Nephron progenitor cell (in vitro differentiated cells): ENCODE data around the gene HACL1.

Experiments
- DNase-seq: peaks from one replicate; pipeline ENCODE4 v3.0.0; 2021
- H3K27ac Mint-ChIP-seq: 2 replicates; pipeline ENCODE4 v1.8.0; 2021; ENCODE audit warnings: mild to moderate bottlenecking, moderate library complexity, mixed read lengths
- H3K27me3 Mint-ChIP-seq: 2 replicates; pipeline ENCODE4 v1.8.0; 2021; ENCODE audit warnings: mild to moderate bottlenecking, low read depth, mixed read lengths; ENCODE audit not compliant: poor library complexity
- H3K36me3 Mint-ChIP-seq: 2 replicates; pipeline ENCODE4 v1.8.0; 2021; ENCODE audit warnings: low read depth, mixed read lengths
- H3K4me1 Mint-ChIP-seq: 2 replicates; pipeline ENCODE4 v1.8.0; 2021; ENCODE audit warnings: mixed read lengths
- H3K4me3 Mint-ChIP-seq: 2 replicates; pipeline ENCODE4 v1.8.0; 2021; ENCODE audit warnings: mild to moderate bottlenecking, moderate library complexity, mixed read lengths
- H3K9me3 Mint-ChIP-seq: 2 replicates; pipeline ENCODE4 v1.8.0; 2021; ENCODE audit warnings: mild to moderate bottlenecking, moderate library complexity, mixed read lengths
- CTCF ChIP-seq: fragments of 200-600 bp; sonication (generic); IDR thresholded peaks from 2 replicates; pipeline ENCODE4 v1.5.0; 2021; ENCODE audit warnings: antibody characterized with exemption

Gene HACL1

GRCh38 chr3:15601399-15602145, at the start of gene HACL1, which contains the start of gene BTD:
Gene HACL1, minus strand, starts transcription at chr3:15601569. Its CDS starts 106 bp downstream, at chr3:15601463.
Gene BTD, plus strand, starts transcription at chr3:15601745. Its CDS starts 33,695 bp downstream, at chr3:15635440.
- Mint-ChIP-seq H3K4me1 (peaks cover 28% of the 10 kb centered on the region), H3K27ac (peak within 1 kb of the TSS; percentile 98), H3K27me3 (peaks cover 6% of the 10 kb centered on the region), H3K36me3 (peaks cover 65% of the 10 kb centered on the region), H3K4me3 (peak within 1 kb of the TSS; percentile 100), H3K9me3 (peaks cover 35% of the 10 kb centered on the region)
- peak; percentile 99 for DNase-seq
- TF ChIP-seq CTCF = no peak

- no peak overlapping the region for H3K4me3 Mint-ChIP-seq
- no peaks in the 10 kb centered on the region for H3K27me3 Mint-ChIP-seq
- peaks cover 1% of the 10 kb centered on the region for H3K9me3 Mint-ChIP-seq
- TF ChIP-seq CTCF = no peak
- H3K4me1 Mint-ChIP-seq = peaks cover 5% of the 10 kb centered on the region
- no peak overlapping the region for H3K27ac Mint-ChIP-seq
- H3K36me3 Mint-ChIP-seq = peaks cover 10% of the 10 kb centered on the region
- no peak for DNase-seq
These were observed 48.5 kb upstream of the HACL1 start for GRCh38 chr3:15649858-15650257.

GRCh38 chr3:15649341-15649740, 48.0 kb upstream of the HACL1 start:
- Mint-ChIP-seq H3K9me3 (peaks cover under 1% of the 10 kb centered on the region), H3K4me3 (no peak overlapping the region), H3K27me3 (no peaks in the 10 kb centered on the region), H3K36me3 (peaks cover 15% of the 10 kb centered on the region), H3K4me1 (peaks cover 5% of the 10 kb centered on the region), H3K27ac (no peak overlapping the region)
- no peak for DNase-seq
- no peak for TF ChIP-seq CTCF

- peaks cover 31% of the 10 kb centered on the region for H3K36me3 Mint-ChIP-seq
- TF ChIP-seq CTCF = no peak
- peaks cover 5% of the 10 kb centered on the region for H3K4me1 Mint-ChIP-seq
- no peaks in the 10 kb centered on the region for H3K27me3 Mint-ChIP-seq
- H3K4me3 Mint-ChIP-seq = no peak overlapping the region
- no peak for DNase-seq
- no peak overlapping the region for H3K27ac Mint-ChIP-seq
- peaks cover 4% of the 10 kb centered on the region for H3K9me3 Mint-ChIP-seq
These were observed 46.3 kb upstream of the HACL1 start for GRCh38 chr3:15647611-15648167.

- Mint-ChIP-seq H3K4me1 (peaks cover 5% of the 10 kb centered on the region), H3K4me3 (no peak overlapping the region), H3K27ac (no peak overlapping the region), H3K9me3 (peaks cover 4% of the 10 kb centered on the region), H3K27me3 (no peaks in the 10 kb centered on the region), H3K36me3 (peaks cover 35% of the 10 kb centered on the region)
- no peak for TF ChIP-seq CTCF
- DNase-seq = no peak
These were observed 45.6 kb upstream of the HACL1 start for GRCh38 chr3:15646851-15647511.
